COLO829 (cell line): ENCODE measurements around the gene CDK5.

ENCODE experiments used
- DNase-seq: peaks from one replicate; pipeline ENCODE4 v3.0.0; 2012; ENCODE audit warnings: low spot score

CDK5 gene

GRCh38 chr7:151057506-151057988 lies at the start of gene CDK5:
Gene CDK5 (minus strand): TSS chr7:151057897. CDS start chr7:151057848, 49 bp downstream.
- DNase-seq = no peak

- DNase-seq = no peak
These were observed 46.9 kb upstream of the CDK5 start for GRCh38 chr7:151104411-151105235.

- no peak for DNase-seq
These were observed 46.3 kb upstream of the CDK5 start for GRCh38 chr7:151103973-151104372.

GRCh38 chr7:151102991-151103390 lies 45.3 kb upstream of the CDK5 start:
- no peak for DNase-seq

GRCh38 chr7:151101621-151102396 lies 44.1 kb upstream of the CDK5 start:
- DNase-seq = no peak

- DNase-seq = no peak
These were observed 43.2 kb upstream of the CDK5 start for GRCh38 chr7:151100921-151101320.

- DNase-seq = no peak
These were observed 42.0 kb upstream of the CDK5 start for GRCh38 chr7:151099486-151100211.

GRCh38 chr7:151095828-151096475 lies 38.3 kb upstream of the CDK5 start:
- no peak for DNase-seq

- DNase-seq = no peak
These were observed 37.6 kb upstream of the CDK5 start for GRCh38 chr7:151095123-151095797.

- no peak for DNase-seq
These were observed 37.0 kb upstream of the CDK5 start for GRCh38 chr7:151094675-151095074.

GRCh38 chr7:151093748-151094147 lies 36.1 kb upstream of the CDK5 start:
- no peak for DNase-seq

GRCh38 chr7:151091988-151092387 lies 34.3 kb upstream of the CDK5 start:
- no peak for DNase-seq

GRCh38 chr7:151091431-151091830 lies 33.7 kb upstream of the CDK5 start:
- DNase-seq = no peak

- no peak for DNase-seq
These were observed 33.3 kb upstream of the CDK5 start for GRCh38 chr7:151091003-151091402.

- DNase-seq = no peak
These were observed 32.4 kb upstream of the CDK5 start for GRCh38 chr7:151089893-151090730.

- DNase-seq = peak; percentile 45
These were observed 31.4 kb upstream of the CDK5 start for GRCh38 chr7:151088856-151089699.

GRCh38 chr7:151088019-151088855 lies 30.5 kb upstream of the CDK5 start:
- no peak for DNase-seq

- DNase-seq = no peak
These were observed 29.7 kb upstream of the CDK5 start for GRCh38 chr7:151087245-151088018.
